MM.1S (cell line): ENCODE measurements around the gene ZNF180.

Source experiments
- EZH2 ChIP-seq: fragments of 300-600 bp; sonication (generic); optimal IDR thresholded peaks from 2 replicates; pipeline ENCODE3; 2017; ENCODE audit warnings: low read depth, mild to moderate bottlenecking, antibody characterized with exemption, low read length, mixed read lengths
- EZH2phosphoT487 ChIP-seq: fragments of 300-600 bp; sonication (generic); IDR thresholded peaks from 2 replicates; pipeline ENCODE4 v1.6.1; 2018; ENCODE audit warnings: antibody characterized with exemption, low read length
- TF ChIP-seq, protein P1 (sequence below): fragments of 300-600 bp; sonication (generic); IDR thresholded peaks from 2 replicates; pipeline ENCODE4 v1.5.1; 2016; ENCODE audit warnings: antibody characterized with exemption, low read length, mixed read lengths

DNA sequence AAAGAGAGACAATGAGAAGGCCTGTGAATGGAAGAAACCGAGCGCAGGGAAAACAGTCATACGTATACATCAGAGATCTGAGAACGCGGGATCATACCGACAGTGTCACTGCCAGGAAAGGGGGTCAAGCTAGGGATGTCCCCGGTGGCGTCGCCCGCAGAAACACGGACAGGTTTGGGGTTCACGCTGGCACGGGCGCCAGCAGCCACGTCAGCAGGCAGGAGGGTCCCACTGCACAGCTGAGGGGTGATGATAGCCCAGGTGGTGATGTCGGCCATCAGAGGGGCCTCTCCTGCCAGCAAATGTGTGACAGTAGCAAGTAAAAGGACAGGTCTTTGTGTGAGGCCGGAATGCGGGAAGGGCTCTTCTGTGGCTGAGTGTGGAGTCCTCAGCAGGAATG lies 48.6 kb downstream of the ZNF180 start:
- TF ChIP-seq, protein P1, sequence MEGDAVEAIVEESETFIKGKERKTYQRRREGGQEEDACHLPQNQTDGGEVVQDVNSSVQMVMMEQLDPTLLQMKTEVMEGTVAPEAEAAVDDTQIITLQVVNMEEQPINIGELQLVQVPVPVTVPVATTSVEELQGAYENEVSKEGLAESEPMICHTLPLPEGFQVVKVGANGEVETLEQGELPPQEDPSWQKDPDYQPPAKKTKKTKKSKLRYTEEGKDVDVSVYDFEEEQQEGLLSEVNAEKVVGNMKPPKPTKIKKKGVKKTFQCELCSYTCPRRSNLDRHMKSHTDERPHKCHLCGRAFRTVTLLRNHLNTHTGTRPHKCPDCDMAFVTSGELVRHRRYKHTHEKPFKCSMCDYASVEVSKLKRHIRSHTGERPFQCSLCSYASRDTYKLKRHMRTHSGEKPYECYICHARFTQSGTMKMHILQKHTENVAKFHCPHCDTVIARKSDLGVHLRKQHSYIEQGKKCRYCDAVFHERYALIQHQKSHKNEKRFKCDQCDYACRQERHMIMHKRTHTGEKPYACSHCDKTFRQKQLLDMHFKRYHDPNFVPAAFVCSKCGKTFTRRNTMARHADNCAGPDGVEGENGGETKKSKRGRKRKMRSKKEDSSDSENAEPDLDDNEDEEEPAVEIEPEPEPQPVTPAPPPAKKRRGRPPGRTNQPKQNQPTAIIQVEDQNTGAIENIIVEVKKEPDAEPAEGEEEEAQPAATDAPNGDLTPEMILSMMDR, result no peak
- no peak for TF ChIP-seq EZH2
- no peak for TF ChIP-seq EZH2phosphoT487
